B cell (primary cell): ENCODE data around the gene TSPAN15. TPM values are rescaled to one million over a fixed set of nuclear protein-coding genes. Genes with fewer than 3 reads are reported as not detected.

Experiments used
- ATAC-seq: fragments of 200-7000 bp; cut with Tn5 transposase; one replicate; pipeline ENCODE4 v1.10.0; 2021; ENCODE audit warnings: low read depth, mild to moderate bottlenecking, moderate number of reproducible peaks, moderate library complexity
- CTCF ChIA-PET: fragments of 350-600 bp; sonication (Branson Sonifier 250); formaldehyde crosslinking; loops from one replicate; lab custom pipeline; 2021; ENCODE audit warnings: antibody characterized with exemption, inconsistent platforms; lab: Charles Lee
- POLR2A ChIA-PET: fragments of 350-600 bp; sonication (Branson Sonifier 250); formaldehyde crosslinking; loops from one replicate; lab custom pipeline; 2021; ENCODE audit warnings: antibody characterized with exemption; lab: Charles Lee
- DNase-seq: peaks from one replicate; pipeline ENCODE4 v3.0.0; 2013
- H2AFZ ChIP-seq: 2 replicates; pipeline ENCODE4 v1.6.1; 2012; ENCODE audit warnings: mild to moderate bottlenecking, low read depth, low read length; ENCODE audit not compliant: insufficient read depth, poor library complexity, severe bottlenecking
- H3K27ac ChIP-seq, 2 donors: 1 replicate in 1 of 2; 2 replicates in 1 of 2; pipeline ENCODE4 v1.5.1; 2012 to 2013; ENCODE audit warnings: low read length in 2 of 2, mild to moderate bottlenecking in 2 of 2, moderate library complexity in 1 of 2
- H3K27me3 ChIP-seq, 4 experiments: fragments of 200-600 bp in 1 of 4; sonication (generic) in 1 of 4; replicated peaks in 1 of 4; 1 replicate in 2 of 4; 2 replicates in 2 of 4; pipeline versions ENCODE4 v1.6.1 to v1.7.0; 2013 to 2016; ENCODE audit warnings: low read length in 3 of 4, mild to moderate bottlenecking in 2 of 4, mixed read lengths in 1 of 4, moderate library complexity in 1 of 4; ENCODE audit not compliant: insufficient read depth in 4 of 4, control insufficient read depth in 3 of 4; ENCODE audit errors: control extremely low read depth in 1 of 4
- H3K36me3 ChIP-seq, 2 experiments: replicated peaks in 1 of 2; 1 replicate in 1 of 2; 2 replicates in 1 of 2; pipeline versions ENCODE4 v1.6.1 to v1.7.1; 2013; ENCODE audit warnings: low read length in 1 of 2; ENCODE audit not compliant: insufficient read depth in 2 of 2, control insufficient read depth in 1 of 2; ENCODE audit errors: control extremely low read depth in 1 of 2, extremely low read depth in 1 of 2
- H3K4me1 ChIP-seq, 2 donors: fragments of 200-600 bp in 1 of 2; sonication (generic) in 1 of 2; 1 replicate in 1 of 2; 2 replicates in 1 of 2; pipeline versions ENCODE4 v1.5.1 to v1.6.1; 2013 to 2017; ENCODE audit warnings: low read length in 2 of 2; ENCODE audit not compliant: control insufficient read depth in 2 of 2, insufficient read depth in 2 of 2
- H3K4me2 ChIP-seq: replicated peaks from 2 replicates; pipeline ENCODE3; 2012; ENCODE audit warnings: mild to moderate bottlenecking, low read depth, low read length; ENCODE audit not compliant: poor library complexity, severe bottlenecking
- H3K4me3 ChIP-seq, 5 experiments: fragments of 200-600 bp in 1 of 5; sonication (generic) in 1 of 5; 1 replicate in 3 of 5; 2 replicates in 2 of 5; pipeline versions ENCODE4 v1.5.1 to v1.7.0; 2011 to 2016; ENCODE audit warnings: low read length in 4 of 5, mild to moderate bottlenecking in 4 of 5, low read depth in 2 of 5, control low read depth in 1 of 5, moderate library complexity in 1 of 5; ENCODE audit not compliant: insufficient read depth in 1 of 5; ENCODE audit errors: control extremely low read depth in 1 of 5, extremely low read depth in 1 of 5
- H3K79me2 ChIP-seq: fragments of 200-600 bp; sonication (generic); one replicate; pipeline ENCODE4 v1.6.0; 2016; ENCODE audit warnings: low read length; ENCODE audit not compliant: control insufficient read depth, insufficient read depth
- H3K9ac ChIP-seq: fragments of 200-600 bp; sonication (generic); 2 replicates; pipeline ENCODE4 v1.6.1; 2017; ENCODE audit warnings: mild to moderate bottlenecking, low read length, moderate library complexity
- H3K9me3 ChIP-seq, 3 donors: one replicate each; pipeline versions ENCODE4 v1.6.1 to v1.7.1; 2013; ENCODE audit warnings: low read length in 2 of 3; ENCODE audit not compliant: control insufficient read depth in 2 of 3, insufficient read depth in 1 of 3; ENCODE audit errors: control extremely low read depth in 1 of 3
- H4K20me1 ChIP-seq: 2 replicates; pipeline ENCODE4 v1.6.0; 2012; ENCODE audit warnings: mild to moderate bottlenecking, low read length; ENCODE audit not compliant: insufficient read depth, control insufficient read depth, poor library complexity, severe bottlenecking
- H3K27ac Mint-ChIP-seq: one replicate; pipeline ENCODE4 v1.8.0; 2021; ENCODE audit warnings: mixed read lengths
- H3K27me3 Mint-ChIP-seq: one replicate; pipeline ENCODE4 v1.8.0; 2021; ENCODE audit warnings: mixed read lengths
- H3K4me1 Mint-ChIP-seq: one replicate; pipeline ENCODE4 v1.8.0; 2021; ENCODE audit warnings: mixed read lengths
- H3K4me3 Mint-ChIP-seq: one replicate; pipeline ENCODE4 v1.8.0; 2021; ENCODE audit warnings: mixed read lengths
- H3K9me3 Mint-ChIP-seq: one replicate; pipeline ENCODE4 v1.8.0; 2022; ENCODE audit warnings: mixed read lengths; ENCODE audit not compliant: insufficient read depth
- CTCF ChIP-seq: fragments of 200-600 bp; IDR thresholded peaks from one replicate; pipeline ENCODE4 v1.8.0; 2022; ENCODE audit warnings: antibody characterized with exemption, mild to moderate bottlenecking
- EZH2 ChIP-seq: IDR thresholded peaks from 2 replicates; pipeline ENCODE4 v1.6.1; 2012; ENCODE audit warnings: borderline replicate concordance, low read depth, mild to moderate bottlenecking, moderate library complexity, low read length; ENCODE audit not compliant: insufficient read depth, poor library complexity, severe bottlenecking
- WGBS: methylation state at CpG from one replicate; pipeline ENCODE4 v1.1.5; 2013; ENCODE audit warnings: missing lambda C conversion rate; ENCODE audit not compliant: insufficient coverage; 5-methylcytosine and 5-hydroxymethylcytosine counted together
- intact Hi-C: fragments of 100-400 bp; cut with micrococcal nuclease; formaldehyde crosslinking; loops from one replicate; pipeline ENCODE4 v1.10.0; 2022
- polyA plus RNA-seq: library from polyadenylated mRNA; depleted of rRNA; stranded (reverse); fragments of >200 nt; gene quantifications from 2 replicates; pipeline ENCODE4 v1.2.3, GENCODE V29; 2012
- total RNA-seq, 2 donors: library from RNA; stranded (reverse); fragments of 120-200 nt in 1 of 2; gene quantifications; 1 replicate in 1 of 2; 2 replicates in 1 of 2; pipeline versions ENCODE4 v1.2.3 to v1.2.4, GENCODE V29; 2013 to 2022

TSPAN15 gene
- total and polyA plus RNA-seq, 2 donors (not counting 1 experiment from before 2014, with no cell fraction given): 0.13 to 0.52 TPM

- Histone ChIP-seq H3K36me3 (no peaks in the 10 kb centered on the region), H3K4me2 (no peak overlapping the region), H3K9ac (no peak overlapping the region), H3K27me3 (peaks cover 0 to 7% (median 0%) of the 10 kb centered on the region in 4 experiments), H2AFZ (no peak overlapping the region), H3K4me1 (no peaks in the 10 kb centered on the region), H3K79me2 (no peaks in the 10 kb centered on the region), H3K9me3 (no peaks in the 10 kb centered on the region), H3K4me3 (no peak overlapping the region), H3K27ac (no peak overlapping the region), H4K20me1 (no peaks in the 10 kb centered on the region)
- intact Hi-C loops: no loop called here
- ChIA-PET CTCF (no interaction called here), POLR2A (no interaction called here)
- no peak for ATAC-seq
- no peak overlapping the region for H3K4me3 Mint-ChIP-seq
- H3K4me1 Mint-ChIP-seq: no peaks in the 10 kb centered on the region
- H3K9me3 Mint-ChIP-seq: no peaks in the 10 kb centered on the region
- DNase-seq: no peak
- 97% methylated on average over 6 of the region's 9 CpGs for WGBS
- no peak overlapping the region for H3K27ac Mint-ChIP-seq
- TF ChIP-seq EZH2 (no peak), CTCF (no peak)
- peaks cover 41% of the 10 kb centered on the region for H3K27me3 Mint-ChIP-seq
Measured at GRCh38 chr10:69474742-69475432, 23.6 kb downstream of the TSPAN15 start.

GRCh38 chr10:69475433-69475830 is 24.2 kb downstream of the TSPAN15 start:
- H3K4me2 ChIP-seq: no peak overlapping the region
- H3K27me3 Mint-ChIP-seq: peaks cover 37% of the 10 kb centered on the region

More at GRCh38 chr10:69475433-69475830, 24.2 kb downstream of the TSPAN15 start:
- no peaks in the 10 kb centered on the region for H3K4me1 ChIP-seq
- H3K9me3 ChIP-seq: no peaks in the 10 kb centered on the region
- peaks cover 0 to 7% (median 0%) of the 10 kb centered on the region in 4 experiments for H3K27me3 ChIP-seq
- no peaks in the 10 kb centered on the region for H3K79me2 ChIP-seq
- Mint-ChIP-seq H3K4me1 (no peaks in the 10 kb centered on the region), H3K27ac (no peak overlapping the region), H3K4me3 (no peak overlapping the region), H3K9me3 (no peaks in the 10 kb centered on the region)
- intact Hi-C loops: no loop called here
- WGBS: no CpG with 5 or more reads among the region's 2 CpGs
- no peak overlapping the region for H3K27ac ChIP-seq
- no peak overlapping the region for H2AFZ ChIP-seq
- ChIA-PET POLR2A (no interaction called here), CTCF (no interaction called here)
- TF ChIP-seq CTCF (no peak), EZH2 (no peak)
- H3K9ac ChIP-seq: no peak overlapping the region
- DNase-seq (no peak), ATAC-seq (no peak)
- no peaks in the 10 kb centered on the region for H3K36me3 ChIP-seq
- no peak overlapping the region for H3K4me3 ChIP-seq
- no peaks in the 10 kb centered on the region for H4K20me1 ChIP-seq
